Mammary epithelial cell (primary cell): ENCODE measurements around the gene DAZAP1.

Source experiments
- CTCF ChIP-seq, 2 donors: IDR thresholded peaks in 1 of 2; conservative IDR thresholded peaks in 1 of 2; 2 replicates each; pipeline ENCODE4 v1.5.1; 2011 to 2012; ENCODE audit warnings: inconsistent platforms in 2 of 2, low read length in 2 of 2, mild to moderate bottlenecking in 2 of 2, control low read depth in 1 of 2, low read depth in 1 of 2; ENCODE audit not compliant: insufficient read depth in 1 of 2; ENCODE audit errors: extremely low read depth in 1 of 2
- EZH2 ChIP-seq: IDR thresholded peaks from 2 replicates; pipeline ENCODE4 v1.6.1; 2012; ENCODE audit warnings: low read length, inconsistent platforms, borderline replicate concordance

GRCh38 chr19:1422360-1422759 is 15.0 kb downstream of the DAZAP1 start:
- TF ChIP-seq EZH2 (no peak), CTCF (conservative IDR thresholded peaks at IDR 0.05 in 1 of 2, IDR thresholded peaks at IDR 0.05 in 1 of 2; ENCODE audit: extremely low read depth in 1 of 2, insufficient read depth in 1 of 2, low read depth in 1 of 2, low read length in 2 of 2) (no peak)
